Thymus (tissue), 11 donors: ENCODE results near the gene TESK2. TPM values are rescaled to one million over a fixed set of nuclear protein-coding genes. Genes with fewer than 3 reads are reported as not detected.
"Not testable (repeated sequence)": the region's sequence is repeated elsewhere in the genome, so short reads cannot be mapped to it uniquely, and the experiment has no call there.

Experiments
- DNase-seq, 9 donors: peaks; one replicate each; pipeline ENCODE4 v3.0.0-alpha.2; 2013; ENCODE audit warnings: low spot score in 9 of 9, low read depth in 6 of 9, missing footprints in 1 of 9
- H3K27ac ChIP-seq, 2 donors: one replicate each; pipeline ENCODE4 v1.5.1; 2013; ENCODE audit warnings: control low read depth in 1 of 2, low read depth in 1 of 2, low read length in 1 of 2, mild to moderate bottlenecking in 1 of 2, moderate library complexity in 1 of 2
- H3K27me3 ChIP-seq, 2 donors: one replicate each; pipeline ENCODE4 v1.5.1; 2013; ENCODE audit warnings: low read length in 1 of 2; ENCODE audit not compliant: control insufficient read depth in 2 of 2, insufficient read depth in 1 of 2
- H3K36me3 ChIP-seq, 2 donors: one replicate each; pipeline ENCODE4 v1.5.1; 2013; ENCODE audit warnings: low read length in 1 of 2, mild to moderate bottlenecking in 1 of 2, moderate library complexity in 1 of 2; ENCODE audit not compliant: control insufficient read depth in 2 of 2, insufficient read depth in 2 of 2
- H3K4me1 ChIP-seq, 2 donors: one replicate each; pipeline ENCODE4 v1.5.1; 2013; ENCODE audit warnings: low read length in 2 of 2; ENCODE audit not compliant: control insufficient read depth in 2 of 2, insufficient read depth in 2 of 2
- H3K4me3 ChIP-seq, 2 donors: one replicate each; pipeline ENCODE4 v1.5.1; 2013; ENCODE audit warnings: low read length in 2 of 2, control low read depth in 1 of 2, mild to moderate bottlenecking in 1 of 2
- H3K9me3 ChIP-seq, 2 donors: one replicate each; pipeline ENCODE4 v1.5.1; 2013; ENCODE audit warnings: low read length in 1 of 2, mild to moderate bottlenecking in 1 of 2; ENCODE audit not compliant: control insufficient read depth in 2 of 2, insufficient read depth in 1 of 2
- WGBS: extraction: QIAGEN DNeasy Blood & Tissue Kit; methylation state at CpG from one replicate; pipeline ENCODE4 v1.1.7; 2013; 5-methylcytosine and 5-hydroxymethylcytosine counted together
- polyA plus RNA-seq: library from polyadenylated mRNA; stranded (reverse); fragments of 200-250 nt; gene quantifications from one replicate; pipeline ENCODE4 v1.2.3, GENCODE V29; 2013
- total RNA-seq: library from RNA; stranded (reverse); fragments of 120-200 nt; gene quantifications from one replicate; pipeline ENCODE4 v1.2.4, GENCODE V29; 2013
- donor health status: healthy.

Gene TESK2
- total and polyA plus RNA-seq, 2 donors = 3.9 to 6.6 TPM

GRCh38 chr1:45395582-45395981 is 95.4 kb downstream of the TESK2 start:
- Histone ChIP-seq H3K4me1 (peaks cover 0 to 5% of the 10 kb centered on the region in 2 donors), H3K4me3 (no peak overlapping the region), H3K27ac (no peak overlapping the region), H3K27me3 (no peaks in the 10 kb centered on the region), H3K36me3 (no peaks in the 10 kb centered on the region), H3K9me3 (no peaks in the 10 kb centered on the region)
- 98% methylated on average over 1 of the region's 1 CpG for WGBS
- DNase-seq = no peak

- H3K9me3 ChIP-seq = no peaks in the 10 kb centered on the region
- H3K4me1 ChIP-seq = peaks cover 0 to 5% of the 10 kb centered on the region in 2 donors
- no peak overlapping the region for H3K27ac ChIP-seq
- no peak for DNase-seq
- no peak overlapping the region for H3K4me3 ChIP-seq
- no peaks in the 10 kb centered on the region for H3K27me3 ChIP-seq
- 96% methylated on average over 2 of the region's 2 CpGs for WGBS
- H3K36me3 ChIP-seq = no peaks in the 10 kb centered on the region
Observed at GRCh38 chr1:45395051-45395450, 95.9 kb downstream of the TESK2 start.

- Histone ChIP-seq H3K36me3 (no peaks in the 10 kb centered on the region), H3K4me3 (no peak overlapping the region), H3K27ac (no peak overlapping the region), H3K4me1 (peaks cover 0 to 5% of the 10 kb centered on the region in 2 donors), H3K27me3 (no peaks in the 10 kb centered on the region), H3K9me3 (no peaks in the 10 kb centered on the region)
- peak in 1 of 9 donors; percentile 20 for DNase-seq
- WGBS = 77% methylated on average over 3 of the region's 3 CpGs
Observed at GRCh38 chr1:45394342-45394741, 96.6 kb downstream of the TESK2 start.

- no peak overlapping the region for H3K4me3 ChIP-seq
- 88% methylated on average over 6 of the region's 6 CpGs for WGBS
- H3K9me3 ChIP-seq = no peaks in the 10 kb centered on the region
- H3K27me3 ChIP-seq = no peaks in the 10 kb centered on the region
- no peak overlapping the region for H3K27ac ChIP-seq
- DNase-seq = peak in 1 of 9 donors; percentile 9
- H3K36me3 ChIP-seq = no peaks in the 10 kb centered on the region
- peaks cover 0 to 5% of the 10 kb centered on the region in 2 donors for H3K4me1 ChIP-seq
Observed at GRCh38 chr1:45393718-45394302, 97.2 kb downstream of the TESK2 start.

- Histone ChIP-seq H3K9me3 (no peaks in the 10 kb centered on the region), H3K4me1 (no peaks in the 10 kb centered on the region), H3K27me3 (no peaks in the 10 kb centered on the region), H3K4me3 (no peak overlapping the region), H3K36me3 (no peaks in the 10 kb centered on the region), H3K27ac (no peak overlapping the region)
- no peak for DNase-seq
- WGBS = over 99% methylated on average over 3 of the region's 3 CpGs
Observed at GRCh38 chr1:45386219-45386618, 104.7 kb downstream of the TESK2 start.

- 97% methylated on average over 3 of the region's 3 CpGs for WGBS
- DNase-seq = no peak
- H3K27ac ChIP-seq = no peak overlapping the region
- H3K9me3 ChIP-seq = no peaks in the 10 kb centered on the region
- H3K27me3 ChIP-seq = no peaks in the 10 kb centered on the region
- H3K4me1 ChIP-seq = no peaks in the 10 kb centered on the region
- no peak overlapping the region for H3K4me3 ChIP-seq
- H3K36me3 ChIP-seq = no peaks in the 10 kb centered on the region
Observed at GRCh38 chr1:45385302-45385701, 105.7 kb downstream of the TESK2 start.

- WGBS = 99% methylated on average over 4 of the region's 4 CpGs
- not testable (repeated sequence) for DNase-seq, H3K27me3 ChIP-seq, H3K4me3 ChIP-seq, H3K27ac ChIP-seq, H3K9me3 ChIP-seq, H3K4me1 ChIP-seq, H3K36me3 ChIP-seq
Observed at GRCh38 chr1:45384213-45384612, 106.8 kb downstream of the TESK2 start.

- Histone ChIP-seq H3K27me3 (no peaks in the 10 kb centered on the region), H3K36me3 (no peaks in the 10 kb centered on the region), H3K9me3 (no peaks in the 10 kb centered on the region), H3K27ac (no peak overlapping the region), H3K4me3 (no peak overlapping the region), H3K4me1 (no peaks in the 10 kb centered on the region)
- DNase-seq = no peak
- 97% methylated on average over 1 of the region's 1 CpG for WGBS
Observed at GRCh38 chr1:45383191-45383590, 107.8 kb downstream of the TESK2 start.

- no peak overlapping the region for H3K4me3 ChIP-seq
- no peaks in the 10 kb centered on the region for H3K27me3 ChIP-seq
- no peaks in the 10 kb centered on the region for H3K36me3 ChIP-seq
- no peaks in the 10 kb centered on the region for H3K9me3 ChIP-seq
- 94% methylated on average over 2 of the region's 2 CpGs for WGBS
- DNase-seq = no peak
- H3K27ac ChIP-seq = no peak overlapping the region
- no peaks in the 10 kb centered on the region for H3K4me1 ChIP-seq
Observed at GRCh38 chr1:45381243-45381642, 109.7 kb downstream of the TESK2 start.
